T-cell (primary cell): ENCODE measurements around the gene TAS2R13. TPM values are rescaled to one million over a fixed set of nuclear protein-coding genes. Genes with fewer than 3 reads are reported as not detected.

Experiments used
- ATAC-seq, 4 experiments: fragments of 200-7000 bp in 3 of 4; fragments of 150-1000 bp in 1 of 4; cut with Tn5 transposase; replicated peaks in 1 of 4; 1 replicate in 3 of 4; 2 replicates in 1 of 4; pipeline ENCODE4 v1.10.0; 2021; ENCODE audit warnings: moderate library complexity in 3 of 4, mild to moderate bottlenecking in 2 of 4, moderate number of reproducible peaks in 1 of 4
- CTCF ChIA-PET, 2 donors: fragments of 300-600 bp; sonication (Branson Sonifier 250); formaldehyde crosslinking; loops; one replicate each; lab custom pipeline; 2022; ENCODE audit warnings: antibody characterized with exemption in 2 of 2; lab: Charles Lee
- POLR2A ChIA-PET, 2 donors: fragments of 300-600 bp; sonication (Branson Sonifier 250); formaldehyde crosslinking; loops; one replicate each; lab custom pipeline; 2022; ENCODE audit warnings: antibody characterized with exemption in 2 of 2; lab: Charles Lee
- DNase-seq, 35 experiments: peaks; one replicate each; pipeline versions ENCODE4 v3.0.0 to v3.0.0-alpha.2; 2013 to 2023
- H3K27ac ChIP-seq: one replicate; pipeline ENCODE4 v1.5.1; 2013; ENCODE audit warnings: low read length
- H3K27me3 ChIP-seq, 2 experiments: replicated peaks in 1 of 2; 1 replicate in 1 of 2; 2 replicates in 1 of 2; pipeline versions ENCODE4 v1.6.1 to v1.7.0; 2013; ENCODE audit warnings: low read length in 1 of 2, mixed read lengths in 1 of 2; ENCODE audit not compliant: control insufficient read depth in 2 of 2, insufficient read depth in 2 of 2; ENCODE audit errors: extremely low read depth in 1 of 2
- H3K36me3 ChIP-seq, 2 donors: 1 replicate in 1 of 2; 2 replicates in 1 of 2; pipeline versions ENCODE4 v1.6.1 to v1.7.0; 2013; ENCODE audit warnings: low read length in 1 of 2; ENCODE audit not compliant: control insufficient read depth in 2 of 2, insufficient read depth in 1 of 2; ENCODE audit errors: extremely low read depth in 1 of 2
- H3K4me1 ChIP-seq, 2 experiments: 1 replicate in 1 of 2; 2 replicates in 1 of 2; pipeline versions ENCODE4 v1.6.1 to v1.7.0; 2013; ENCODE audit warnings: low read length in 2 of 2, mixed read lengths in 1 of 2; ENCODE audit not compliant: insufficient read depth in 2 of 2, control insufficient read depth in 1 of 2; ENCODE audit errors: extremely low read depth in 1 of 2
- H3K4me3 ChIP-seq, 2 donors: 1 replicate in 1 of 2; 2 replicates in 1 of 2; pipeline versions ENCODE4 v1.5.1 to v1.7.0; 2013; ENCODE audit warnings: mild to moderate bottlenecking in 2 of 2, low read length in 1 of 2, moderate library complexity in 1 of 2; ENCODE audit not compliant: control insufficient read depth in 1 of 2; ENCODE audit errors: extremely low read depth in 1 of 2
- H3K9me3 ChIP-seq: 2 replicates; pipeline ENCODE4 v1.7.0; 2013
- H3K27ac Mint-ChIP-seq, 2 donors: one replicate each; pipeline ENCODE4 v1.8.0; 2020 to 2021; ENCODE audit warnings: mild to moderate bottlenecking in 2 of 2, mixed read lengths in 2 of 2
- H3K27me3 Mint-ChIP-seq, 2 donors: one replicate each; pipeline ENCODE4 v1.8.0; 2021 to 2022; ENCODE audit warnings: mixed read lengths in 2 of 2
- H3K36me3 Mint-ChIP-seq: one replicate; pipeline ENCODE4 v1.8.0; 2021; ENCODE audit warnings: mixed read lengths
- H3K4me1 Mint-ChIP-seq, 3 donors: one replicate each; pipeline ENCODE4 v1.8.0; 2020 to 2022; ENCODE audit warnings: mixed read lengths in 3 of 3, mild to moderate bottlenecking in 1 of 3
- H3K4me3 Mint-ChIP-seq, 3 donors: one replicate each; pipeline ENCODE4 v1.8.0; 2020 to 2022; ENCODE audit warnings: mild to moderate bottlenecking in 3 of 3, mixed read lengths in 3 of 3, moderate library complexity in 3 of 3
- H3K9me3 Mint-ChIP-seq, 3 donors: one replicate each; pipeline ENCODE4 v1.8.0; 2020 to 2022; ENCODE audit warnings: mixed read lengths in 3 of 3
- WGBS: methylation state at CpG from one replicate; pipeline ENCODE4 v1.1.5; 2013; ENCODE audit warnings: missing lambda C conversion rate; ENCODE audit not compliant: insufficient coverage; 5-methylcytosine and 5-hydroxymethylcytosine counted together
- total RNA-seq, 35 experiments: library from RNA in 6 of 35; stranded (reverse) in 6 of 35; fragments of 120-200 nt in 1 of 35; gene quantifications; one replicate each; pipeline versions ENCODE4 v1.2.1 to v1.2.4 and lab custom pipeline; 2013 to 2026

TAS2R13 gene
- total RNA-seq, 5 donors from 2014 or later (not counting 1 experiment from before 2014, with no cell fraction given) = 0.79 to 1.5 (median 1.2) TPM

- H3K9me3 ChIP-seq = no peaks in the 10 kb centered on the region
- peaks cover 2 to 8% (median 2%) of the 10 kb centered on the region in 3 donors for H3K9me3 Mint-ChIP-seq
- H3K4me3 Mint-ChIP-seq = no peak overlapping the region
- no peak overlapping the region for H3K4me3 ChIP-seq
- CTCF ChIA-PET = no interaction called here
- peaks cover 55% of the 10 kb centered on the region for H3K36me3 Mint-ChIP-seq
- POLR2A ChIA-PET = interaction anchor here in 1 of 2 donors (0.7 kb wide), 1 partner anchor 1802 kb away, joined by 5 read pairs; no protein-coding TSS in a partner anchor
- WGBS = no CpG with 5 or more reads among the region's 5 CpGs
- H3K27ac Mint-ChIP-seq = no peak overlapping the region
- H3K4me1 Mint-ChIP-seq = no peaks in the 10 kb centered on the region
- no peak overlapping the region for H3K27ac ChIP-seq
- no peaks in the 10 kb centered on the region for H3K27me3 ChIP-seq
- peaks cover 0 to 5% of the 10 kb centered on the region in 2 donors for H3K36me3 ChIP-seq
- H3K27me3 Mint-ChIP-seq = no peaks in the 10 kb centered on the region
- no peaks in the 10 kb centered on the region for H3K4me1 ChIP-seq
- no peak for ATAC-seq
- DNase-seq = no peak
These were observed 12.5 kb downstream of the TAS2R13 start for GRCh38 chr12:10896854-10897253.

GRCh38 chr12:10891937-10892336 lies 17.4 kb downstream of the TAS2R13 start:
- no peak overlapping the region for H3K4me3 ChIP-seq
- no peaks in the 10 kb centered on the region for H3K4me1 Mint-ChIP-seq
- H3K4me3 Mint-ChIP-seq = no peak overlapping the region
- no peak overlapping the region for H3K27ac ChIP-seq
- no peak overlapping the region for H3K27ac Mint-ChIP-seq
- no peaks in the 10 kb centered on the region for H3K9me3 ChIP-seq
- ChIA-PET POLR2A (no interaction called here), CTCF (no interaction called here)
- H3K9me3 Mint-ChIP-seq = no peaks in the 10 kb centered on the region
- H3K27me3 ChIP-seq = no peaks in the 10 kb centered on the region
- ATAC-seq (no peak), DNase-seq (no peak)
- H3K4me1 ChIP-seq = no peaks in the 10 kb centered on the region
- H3K36me3 Mint-ChIP-seq = peaks cover 29% of the 10 kb centered on the region
- no peaks in the 10 kb centered on the region for H3K27me3 Mint-ChIP-seq
- WGBS = 100% methylated on average over 2 of the region's 2 CpGs
- no peaks in the 10 kb centered on the region for H3K36me3 ChIP-seq

GRCh38 chr12:10889226-10889625 lies 20.1 kb downstream of the TAS2R13 start:
- Mint-ChIP-seq H3K4me1 (no peaks in the 10 kb centered on the region), H3K27me3 (no peaks in the 10 kb centered on the region), H3K4me3 (no peak overlapping the region), H3K27ac (no peak overlapping the region), H3K9me3 (no peaks in the 10 kb centered on the region), H3K36me3 (peaks cover 34% of the 10 kb centered on the region)
- CTCF ChIA-PET = no interaction called here
- no peak for ATAC-seq
- Histone ChIP-seq H3K4me3 (no peak overlapping the region), H3K27ac (no peak overlapping the region), H3K27me3 (no peaks in the 10 kb centered on the region), H3K9me3 (no peaks in the 10 kb centered on the region), H3K36me3 (no peaks in the 10 kb centered on the region), H3K4me1 (no peaks in the 10 kb centered on the region)
- POLR2A ChIA-PET = no interaction called here
- DNase-seq = no peak

GRCh38 chr12:10884086-10884725 lies 25.2 kb downstream of the TAS2R13 start, which contains the start of gene PRH1:
PRH1 (minus strand) TSS chr12:10884255; CDS start chr12:10884217, 38 bp downstream.
- Mint-ChIP-seq H3K36me3 (peaks cover 44% of the 10 kb centered on the region), H3K9me3 (no peaks in the 10 kb centered on the region), H3K4me3 (no peak within 1 kb of the TSS), H3K27ac (no peak within 1 kb of the TSS), H3K4me1 (no peaks in the 10 kb centered on the region), H3K27me3 (no peaks in the 10 kb centered on the region)
- Histone ChIP-seq H3K9me3 (no peaks in the 10 kb centered on the region), H3K27ac (no peak within 1 kb of the TSS), H3K27me3 (no peaks in the 10 kb centered on the region), H3K4me1 (no peaks in the 10 kb centered on the region), H3K36me3 (no peaks in the 10 kb centered on the region), H3K4me3 (no peak within 1 kb of the TSS)
- POLR2A ChIA-PET = no interaction called here
- 90% methylated on average over 4 of the region's 6 CpGs for WGBS
- ATAC-seq = no peak
- CTCF ChIA-PET = no interaction called here
- no peak for DNase-seq

- peaks cover 0 to 10% of the 10 kb centered on the region in 2 donors for H3K36me3 ChIP-seq
- no peaks in the 10 kb centered on the region for H3K27me3 ChIP-seq
- H3K4me3 ChIP-seq = no peak overlapping the region
- Mint-ChIP-seq H3K27ac (no peak overlapping the region), H3K36me3 (peaks cover 61% of the 10 kb centered on the region), H3K27me3 (no peaks in the 10 kb centered on the region), H3K4me1 (no peaks in the 10 kb centered on the region), H3K9me3 (peaks cover 10 to 19% (median 11%) of the 10 kb centered on the region in 3 donors), H3K4me3 (no peak overlapping the region)
- H3K4me1 ChIP-seq = no peaks in the 10 kb centered on the region
- POLR2A ChIA-PET = no interaction called here
- WGBS = no CpG with 5 or more reads among the region's 2 CpGs
- CTCF ChIA-PET = interaction anchor here in 1 of 2 donors (0.6 kb wide), 1 partner anchor 34 kb away, joined by 3 read pairs; no protein-coding TSS in a partner anchor
- no peaks in the 10 kb centered on the region for H3K9me3 ChIP-seq
- DNase-seq (no peak), ATAC-seq (no peak)
- H3K27ac ChIP-seq = no peak overlapping the region
These were observed 36.0 kb downstream of the TAS2R13 start for GRCh38 chr12:10873378-10873777.

GRCh38 chr12:10867381-10867780 lies 42.0 kb downstream of the TAS2R13 start:
- no peaks in the 10 kb centered on the region for H3K27me3 Mint-ChIP-seq
- Histone ChIP-seq H3K9me3 (peaks cover 3% of the 10 kb centered on the region), H3K27me3 (no peaks in the 10 kb centered on the region), H3K4me1 (no peaks in the 10 kb centered on the region), H3K27ac (no peak overlapping the region), H3K4me3 (no peak overlapping the region), H3K36me3 (no peaks in the 10 kb centered on the region)
- DNase-seq (no peak), ATAC-seq (no peak)
- CTCF ChIA-PET = no interaction called here
- H3K27ac Mint-ChIP-seq = no peak overlapping the region
- H3K36me3 Mint-ChIP-seq = peaks cover 83% of the 10 kb centered on the region
- POLR2A ChIA-PET = no interaction called here
- no peak overlapping the region for H3K4me3 Mint-ChIP-seq
- peaks cover 20 to 28% (median 24%) of the 10 kb centered on the region in 3 donors for H3K9me3 Mint-ChIP-seq
- H3K4me1 Mint-ChIP-seq = no peaks in the 10 kb centered on the region
- no CpG with 5 or more reads among the region's 2 CpGs for WGBS
